HG02623 (cell line): ENCODE measurements around the gene CER1.
A peak's percentile ranks its signal among the peaks of the same experiment; 100 is the strongest.
"Not testable (repeated sequence)": the region's sequence is repeated elsewhere in the genome, so short reads cannot be mapped to it uniquely, and the experiment has no call there.

Source experiments
- ATAC-seq: cut with Tn5 transposase; IDR thresholded peaks from one replicate; pipeline ENCODE4 v1.9.1; 2021; ENCODE audit warnings: moderate library complexity; ENCODE audit not compliant: unreplicated experiment

CER1 gene

DNA sequence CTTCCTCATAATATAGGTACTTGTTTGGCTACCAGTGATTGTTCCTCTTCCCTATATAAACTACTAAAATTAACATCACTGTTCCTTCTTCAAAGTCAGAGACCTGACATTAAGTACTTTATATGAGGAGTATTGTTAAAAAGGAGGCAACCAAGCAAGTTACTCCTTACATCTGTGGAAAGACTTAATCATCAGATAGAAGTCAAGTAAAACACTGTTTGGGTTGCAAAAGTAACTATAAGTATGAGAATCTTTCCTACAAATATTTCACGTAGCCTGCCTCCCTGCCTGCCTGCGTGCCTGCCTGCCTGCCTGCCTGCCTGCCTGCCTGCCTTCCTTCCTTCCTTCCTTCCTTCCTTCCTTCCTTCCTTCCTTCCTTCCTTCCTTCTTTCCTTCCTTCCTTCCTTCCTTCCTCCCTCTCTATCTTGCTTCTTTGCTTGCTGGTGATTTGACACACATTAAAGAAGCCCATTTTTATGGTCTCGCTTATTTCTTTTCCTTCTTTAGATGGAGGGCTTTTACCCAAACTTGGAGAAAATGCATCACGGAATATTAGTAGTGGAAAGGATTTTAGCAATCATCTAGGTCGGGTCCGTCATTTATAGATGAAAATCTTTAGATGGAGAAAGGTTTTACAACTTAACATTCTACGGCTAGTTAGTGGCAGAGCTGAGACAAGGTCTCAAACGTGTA is 3.2 kb downstream of the CER1 start:
- no peak for ATAC-seq

- no peak for ATAC-seq
Observed at GRCh38 chr9:14715102-14715501, 7.4 kb downstream of the CER1 start.

DNA sequence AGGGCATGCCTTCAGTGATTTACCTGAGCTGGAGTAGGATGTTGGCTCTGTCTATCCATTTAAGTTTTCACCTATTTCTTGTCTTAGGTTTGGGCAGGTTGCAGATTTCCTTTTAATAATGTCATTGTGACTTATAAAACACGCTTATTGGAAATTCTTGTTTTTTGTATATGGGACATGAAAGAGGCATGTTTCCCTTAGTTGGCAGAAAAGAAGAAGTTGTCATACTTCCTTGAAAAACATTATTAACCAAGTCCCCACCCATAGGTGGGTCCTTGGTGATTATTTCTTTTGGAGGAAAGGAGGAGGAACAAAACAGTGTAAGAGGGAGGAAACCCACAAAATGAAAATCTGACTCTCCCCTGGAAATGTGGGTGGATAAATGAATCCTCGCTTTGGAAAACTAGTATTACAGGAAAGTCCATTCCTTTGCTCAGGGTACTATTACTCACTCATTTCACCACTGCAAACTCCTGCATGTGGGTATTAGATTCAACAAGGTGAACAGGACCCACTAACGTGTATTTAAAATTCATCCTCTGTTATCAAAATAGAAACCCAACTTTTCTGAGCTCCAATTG is 9.3 kb downstream of the CER1 start:
- no peak for ATAC-seq

DNA sequence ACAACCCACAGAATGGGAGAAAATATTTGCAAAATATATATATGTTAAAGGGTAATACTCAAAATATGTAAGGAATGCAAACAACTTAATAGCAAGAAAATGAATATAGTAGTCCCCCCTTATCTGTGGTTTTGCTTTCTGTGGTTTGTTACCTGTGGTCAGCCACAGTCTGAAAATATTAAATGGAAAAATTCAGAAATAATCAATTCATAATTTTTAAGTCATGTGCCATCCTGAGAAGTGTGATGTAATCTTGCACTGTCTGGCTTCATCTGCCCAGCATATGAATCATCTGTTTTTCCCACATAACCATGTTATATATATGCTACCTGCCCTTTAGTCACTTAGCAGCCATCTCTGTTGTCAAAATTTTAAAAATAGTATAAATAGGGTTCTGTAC is 11.7 kb downstream of the CER1 start:
- no peak for ATAC-seq

DNA sequence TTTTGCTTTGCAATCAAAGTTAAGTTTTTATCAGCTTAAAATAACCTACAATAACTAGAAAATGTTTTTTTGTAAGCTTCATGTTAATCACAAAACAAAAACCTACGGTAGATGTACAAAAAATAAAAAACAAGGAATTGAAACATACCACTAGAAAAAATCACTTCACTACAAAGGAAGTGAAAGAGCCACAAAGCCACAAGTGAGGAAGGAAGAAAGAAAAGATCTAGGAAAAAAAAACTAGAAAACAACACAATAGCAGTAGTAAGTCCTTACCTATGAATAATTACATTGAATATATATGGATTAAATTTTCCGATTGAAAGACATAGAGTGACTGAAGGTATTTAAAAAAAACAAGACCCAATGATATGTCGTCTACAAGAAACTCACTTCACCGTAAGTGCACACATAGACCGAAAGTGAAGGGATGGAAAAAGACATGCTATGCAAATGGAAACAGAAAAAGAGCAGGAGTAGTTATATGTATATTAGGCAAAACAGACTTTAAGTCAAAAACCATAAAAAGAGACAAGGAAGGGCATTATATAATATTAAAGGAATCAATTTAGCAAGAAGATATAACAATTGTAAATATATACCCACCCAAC is 15.9 kb downstream of the CER1 start:
- peak; percentile 70 for ATAC-seq

DNA sequence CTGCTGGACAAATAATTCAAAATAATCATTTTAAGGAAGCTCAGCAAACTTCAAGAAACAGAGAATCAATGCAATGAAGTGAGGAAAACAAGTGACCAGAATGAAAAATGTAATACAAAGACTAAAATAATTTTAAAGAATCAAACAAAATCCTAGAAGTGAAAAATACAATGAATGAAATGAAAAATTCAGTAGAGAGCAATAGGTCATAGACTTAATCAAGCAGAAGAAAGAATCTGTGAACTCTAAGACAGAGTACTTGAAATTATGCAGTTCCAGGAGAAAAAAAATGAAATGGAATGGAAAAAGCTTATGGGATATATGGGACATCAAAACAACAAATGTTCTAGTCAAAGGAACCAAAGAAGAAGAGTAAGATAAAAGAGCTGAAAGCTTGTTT is 17.5 kb downstream of the CER1 start:
- ATAC-seq: no peak

DNA sequence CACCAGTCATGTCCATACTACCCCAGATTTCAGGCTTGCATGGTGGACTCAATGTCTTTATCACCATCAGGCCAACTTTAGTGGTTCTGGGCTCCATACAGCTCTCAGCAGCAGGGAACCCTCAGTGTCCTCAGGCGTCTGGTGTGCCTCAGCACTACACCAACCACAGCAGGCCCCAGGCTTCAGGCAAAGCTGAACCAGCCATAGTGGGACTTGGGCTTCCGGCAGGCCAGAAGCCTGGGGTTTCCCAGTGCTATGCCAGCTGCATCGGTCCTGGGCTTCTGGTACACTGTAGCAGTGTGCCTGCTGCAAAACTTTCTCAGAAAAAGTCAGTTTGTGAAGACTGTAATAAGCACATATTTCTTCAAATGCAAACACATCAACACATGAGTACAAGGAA is 18.3 kb downstream of the CER1 start:
- ATAC-seq: no peak

- ATAC-seq: no peak
Observed at GRCh38 chr9:14702200-14702720, 20.3 kb downstream of the CER1 start.

DNA sequence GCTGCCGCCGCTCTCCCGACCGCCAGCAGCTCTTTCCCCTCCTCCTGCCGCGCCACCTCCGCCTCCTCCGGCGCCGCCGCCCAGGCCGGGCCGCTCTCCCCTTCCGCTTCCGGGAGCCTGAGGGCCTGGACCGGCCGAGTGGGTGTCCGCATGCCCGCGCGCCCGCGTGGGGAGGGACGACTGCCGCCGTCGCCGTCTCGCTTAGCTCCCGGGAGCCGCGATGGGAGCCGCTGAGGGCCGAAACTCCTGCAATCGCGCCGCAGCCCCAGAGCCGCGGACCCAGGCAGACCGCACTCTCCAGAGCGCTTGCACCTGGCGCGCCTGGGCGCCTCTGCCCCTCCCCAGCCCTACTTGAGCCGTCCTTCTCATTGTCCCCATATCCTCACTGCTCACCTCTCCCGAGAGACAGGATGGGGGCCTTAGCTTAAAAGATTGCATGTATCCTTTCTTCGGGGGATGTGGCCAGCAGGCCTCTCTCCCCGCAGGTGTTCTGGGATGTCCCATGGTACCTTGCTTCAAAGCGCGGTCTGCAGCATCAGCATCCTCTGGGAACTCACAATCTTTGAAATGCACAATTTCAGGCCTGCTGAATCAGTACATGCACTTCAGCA is 29.2 kb downstream of the CER1 start, which contains the start of gene ZDHHC21:
TSS of gene ZDHHC21 (minus strand) at position 182 of the 611 bp plus-strand sequence. CDS start 19,092 bp downstream, outside the sequence.
- peak; percentile 83 for ATAC-seq

DNA sequence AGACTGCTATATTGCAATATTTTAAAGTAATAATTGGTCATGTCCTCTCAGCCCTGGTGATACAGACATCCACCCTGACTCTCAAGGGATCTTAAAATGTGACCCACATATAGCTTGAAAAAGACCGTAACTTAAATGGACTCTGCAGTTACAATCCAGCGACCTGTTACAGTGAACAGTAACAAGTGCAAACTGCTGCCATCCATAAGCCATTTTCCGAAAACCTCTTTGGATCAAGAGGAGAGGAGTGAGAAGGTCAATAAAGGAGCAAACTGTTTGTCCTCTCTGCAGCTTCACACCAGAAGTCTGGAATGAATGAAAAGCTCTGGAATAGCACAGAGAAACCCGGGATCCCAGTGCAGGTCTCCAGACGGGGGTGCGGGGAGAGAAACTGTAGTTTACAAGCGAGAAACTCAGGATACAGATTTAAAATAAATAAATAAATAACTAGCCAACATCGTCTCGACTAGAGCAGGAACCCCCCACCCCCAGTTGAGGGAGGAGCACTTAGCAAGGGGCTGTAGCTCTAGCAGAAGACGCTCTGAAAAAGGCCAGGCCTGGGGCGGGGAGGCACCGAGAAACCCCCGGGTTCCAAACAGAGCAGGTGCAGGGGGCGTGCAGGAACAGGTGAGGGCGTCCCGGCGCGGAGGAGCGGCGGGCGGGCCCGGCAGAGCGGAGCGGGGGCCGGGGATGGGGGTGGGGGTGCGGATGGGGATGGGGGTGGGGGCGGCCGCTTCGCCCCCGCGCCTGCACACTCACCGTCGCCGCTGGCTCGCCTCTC is 29.9 kb downstream of the CER1 start:
- peak; percentile 28 for ATAC-seq

DNA sequence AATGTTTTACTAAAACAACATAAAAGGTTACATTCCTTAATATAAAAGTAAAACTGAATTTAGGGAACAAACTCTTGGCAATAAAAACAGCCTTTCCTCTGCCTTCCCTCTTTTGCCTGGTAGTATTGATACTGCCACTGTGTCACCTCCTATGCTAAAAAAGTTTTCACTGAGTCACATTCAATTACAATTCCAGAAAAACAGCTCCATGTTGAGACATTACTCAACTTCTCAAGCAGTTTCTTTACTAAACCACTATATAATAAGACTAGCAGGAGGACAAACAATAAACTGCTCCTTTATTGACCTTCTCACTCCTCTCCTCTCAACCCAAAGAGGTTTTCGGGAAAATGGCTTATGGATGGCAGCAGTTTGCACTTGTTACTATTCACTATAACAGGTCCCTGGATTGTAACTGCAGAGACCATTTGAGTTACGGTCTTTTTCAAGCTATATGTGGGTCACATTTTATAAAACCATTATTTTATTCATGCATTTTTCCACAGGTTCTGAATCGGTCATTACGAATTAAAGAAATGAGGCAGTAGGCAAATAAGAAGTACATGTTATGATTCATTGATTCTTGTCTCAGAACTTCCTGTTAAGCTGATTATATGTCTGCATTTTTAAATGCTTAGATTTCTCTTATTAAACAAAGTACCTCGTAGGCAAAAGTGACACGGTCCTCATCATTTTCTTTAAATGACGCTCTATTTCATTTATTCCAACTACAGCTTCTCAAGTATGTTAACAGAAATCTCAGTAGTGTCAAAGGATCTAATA is 31.4 kb downstream of the CER1 start:
- ATAC-seq: no peak

GRCh38 chr9:14687042-14687719 is 35.4 kb downstream of the CER1 start:
- no peak for ATAC-seq

- no peak for ATAC-seq
Observed at GRCh38 chr9:14686168-14686567, 36.4 kb downstream of the CER1 start.

GRCh38 chr9:14682616-14683015 is 39.9 kb downstream of the CER1 start:
- ATAC-seq: not testable (repeated sequence)

GRCh38 chr9:14678776-14679175 is 43.8 kb downstream of the CER1 start:
- no peak for ATAC-seq

GRCh38 chr9:14677872-14678271 is 44.7 kb downstream of the CER1 start:
- no peak for ATAC-seq

DNA sequence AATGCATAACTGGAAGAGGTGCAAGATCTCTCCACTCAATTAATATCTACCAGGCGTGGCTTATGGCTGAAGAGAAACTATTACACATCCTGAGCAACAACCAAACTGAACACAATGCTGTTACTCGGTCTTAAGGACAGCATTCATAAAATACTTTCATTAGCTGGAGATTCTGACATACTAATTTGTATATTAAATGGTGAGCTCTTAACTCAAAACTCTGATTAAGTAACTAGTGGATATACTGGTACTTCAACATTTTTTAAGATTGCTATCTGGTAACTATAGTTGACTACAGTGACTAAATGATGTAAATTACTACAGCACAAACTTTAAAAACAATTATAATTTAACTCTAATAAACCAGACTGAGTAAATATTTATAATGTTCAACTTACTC is 45.1 kb downstream of the CER1 start:
- no peak for ATAC-seq

DNA sequence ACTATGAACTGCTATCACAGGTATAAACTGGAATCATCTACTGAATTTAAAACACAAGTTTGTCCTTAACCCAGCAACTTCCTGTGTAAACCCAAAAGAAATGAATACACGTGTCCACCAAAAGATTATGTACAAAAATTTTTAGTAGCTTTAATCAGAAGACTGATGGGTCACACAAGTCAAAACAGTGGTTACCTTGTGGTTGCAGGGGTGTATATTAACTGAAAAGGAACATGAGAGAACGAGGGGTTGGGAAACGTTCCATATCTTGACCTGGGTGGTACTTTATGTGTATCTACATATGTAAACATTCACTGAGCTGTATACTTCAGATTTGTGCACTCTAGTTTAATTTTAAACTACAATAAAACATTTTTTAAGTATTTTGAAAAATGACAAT is 47.9 kb downstream of the CER1 start:
- ATAC-seq: no peak

- ATAC-seq: no peak
Observed at GRCh38 chr9:14671377-14671776, 51.2 kb downstream of the CER1 start.

DNA sequence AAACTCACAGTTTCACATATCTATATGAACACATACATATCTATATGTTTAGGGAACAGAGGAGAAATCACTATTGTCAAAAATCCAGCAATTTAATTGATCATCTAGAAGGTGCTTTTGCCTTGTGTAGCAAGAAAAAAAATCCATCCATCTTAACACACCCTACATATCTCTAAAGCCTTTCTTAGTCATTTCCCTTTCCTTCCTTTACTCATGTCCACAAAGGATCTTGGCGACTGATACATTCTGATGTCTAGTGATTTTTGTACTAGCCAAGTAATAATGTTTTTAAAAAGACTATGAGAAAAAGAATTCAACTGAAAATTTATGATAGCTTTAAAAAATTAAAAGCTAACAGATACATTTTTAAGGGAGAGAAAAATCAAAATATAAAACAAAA is 51.8 kb downstream of the CER1 start:
- ATAC-seq: no peak
